Stimulated activated CD8-positive, alpha-beta memory T cell treated with anti-CD3 and anti-CD28 coated beads, Interleukin-15, amount 100 ng/mL, for 1 hour (primary cell): ENCODE data around the gene PERM1.

ENCODE experiments used
- DNase-seq: peaks from one replicate; pipeline ENCODE4 v3.0.0-alpha.2; 2020; ENCODE audit warnings: low read depth

PERM1 gene

GRCh38 chr1:932776-933602, 48.9 kb downstream of the PERM1 start:
- no peak for DNase-seq

GRCh38 chr1:932173-932510, 49.8 kb downstream of the PERM1 start:
- DNase-seq: no peak

GRCh38 chr1:931380-932172, 50.3 kb downstream of the PERM1 start:
- no peak for DNase-seq

- no peak for DNase-seq
These were observed 51.2 kb downstream of the PERM1 start for GRCh38 chr1:930633-931138.

GRCh38 chr1:929712-930632, 51.9 kb downstream of the PERM1 start:
- DNase-seq: no peak

- DNase-seq: no peak
These were observed 52.9 kb downstream of the PERM1 start for GRCh38 chr1:928825-929661.

- DNase-seq: no peak
These were observed 54.1 kb downstream of the PERM1 start for GRCh38 chr1:927748-928147.

- DNase-seq: no peak
These were observed 54.7 kb downstream of the PERM1 start for GRCh38 chr1:927234-927633.

GRCh38 chr1:925561-926421, 56.1 kb downstream of the PERM1 start:
- no peak for DNase-seq
